GM19467 (cell line): ENCODE results near the gene ZNF519.
"Not testable (repeated sequence)": the region's sequence is repeated elsewhere in the genome, so short reads cannot be mapped to it uniquely, and the experiment has no call there.

Source experiments
- ATAC-seq: cut with Tn5 transposase; IDR thresholded peaks from one replicate; pipeline ENCODE4 v1.9.1; 2021; ENCODE audit warnings: mild to moderate bottlenecking, moderate library complexity; ENCODE audit not compliant: unreplicated experiment

The ZNF519 gene

GRCh38 chr18:14147935-14148865 is 16.0 kb upstream of the ZNF519 start:
- not testable (repeated sequence) for ATAC-seq

GRCh38 chr18:14146771-14147170 is 14.5 kb upstream of the ZNF519 start:
- ATAC-seq, result not testable (repeated sequence)

GRCh38 chr18:14145581-14146338 is 13.5 kb upstream of the ZNF519 start:
- not testable (repeated sequence) for ATAC-seq

- not testable (repeated sequence) for ATAC-seq
Observed at GRCh38 chr18:14145021-14145420, 12.8 kb upstream of the ZNF519 start.

GRCh38 chr18:14144628-14144895 is 12.3 kb upstream of the ZNF519 start:
- ATAC-seq, result no peak

GRCh38 chr18:14143871-14144627 is 11.8 kb upstream of the ZNF519 start:
- not testable (repeated sequence) for ATAC-seq

- not testable (repeated sequence) for ATAC-seq
Observed at GRCh38 chr18:14143396-14143795, 11.2 kb upstream of the ZNF519 start.

- ATAC-seq, result not testable (repeated sequence)
Observed at GRCh38 chr18:14142177-14142576, 9.9 kb upstream of the ZNF519 start.

GRCh38 chr18:14139583-14139982 is 7.3 kb upstream of the ZNF519 start:
- not testable (repeated sequence) for ATAC-seq

- ATAC-seq, result not testable (repeated sequence)
Observed at GRCh38 chr18:14137971-14138370, 5.7 kb upstream of the ZNF519 start.

GRCh38 chr18:14131696-14132270 is 452 bp downstream of the ZNF519 start:
- peak; percentile 2 for ATAC-seq

- not testable (repeated sequence) for ATAC-seq
Observed at GRCh38 chr18:14130804-14131203, 1.4 kb downstream of the ZNF519 start.

- no peak for ATAC-seq
Observed at GRCh38 chr18:14124689-14125088, 7.5 kb downstream of the ZNF519 start.

GRCh38 chr18:14122097-14122496 is 10.1 kb downstream of the ZNF519 start:
- no peak for ATAC-seq

- ATAC-seq, result no peak
Observed at GRCh38 chr18:14120926-14121325, 11.3 kb downstream of the ZNF519 start.

GRCh38 chr18:14117606-14118005 is 14.6 kb downstream of the ZNF519 start:
- no peak for ATAC-seq

GRCh38 chr18:14106906-14107305 is 25.3 kb downstream of the ZNF519 start:
- ATAC-seq, result no peak

- ATAC-seq, result no peak
Observed at GRCh38 chr18:14104906-14105748, 27.1 kb downstream of the ZNF519 start.

GRCh38 chr18:14104201-14104600 is 28.0 kb downstream of the ZNF519 start:
- no peak for ATAC-seq
